KMS-11 (cell line): ENCODE measurements around the gene MYO3A.

ENCODE experiments used
- H2AFZ ChIP-seq: fragments of 200-600 bp; sonication (generic); 2 replicates; pipeline ENCODE4 v1.6.1; 2016; ENCODE audit warnings: antibody characterized with exemption, mixed run types, low read depth
- H3K27ac ChIP-seq: fragments of 200-600 bp; sonication (generic); 2 replicates; pipeline ENCODE4 v1.6.1; 2016; ENCODE audit warnings: mild to moderate bottlenecking, mixed run types
- H3K27me3 ChIP-seq: fragments of 200-600 bp; sonication (generic); 2 replicates; pipeline ENCODE4 v1.6.1; 2017; ENCODE audit warnings: mild to moderate bottlenecking, low read depth, mixed run types, moderate library complexity; ENCODE audit not compliant: insufficient read depth
- H3K36me3 ChIP-seq: fragments of 200-600 bp; sonication (generic); 2 replicates; pipeline ENCODE4 v1.6.1; 2017; ENCODE audit warnings: mild to moderate bottlenecking, mixed run types; ENCODE audit not compliant: insufficient read depth
- H3K4me1 ChIP-seq: fragments of 200-600 bp; sonication (generic); 2 replicates; pipeline ENCODE4 v1.6.1; 2016; ENCODE audit warnings: mild to moderate bottlenecking, low read depth, mixed run types; ENCODE audit not compliant: poor library complexity, severe bottlenecking
- H3K4me2 ChIP-seq: fragments of 200-600 bp; sonication (generic); 2 replicates; pipeline ENCODE4 v1.7.0; 2016; ENCODE audit warnings: mild to moderate bottlenecking, mixed run types
- H3K4me3 ChIP-seq: fragments of 200-600 bp; sonication (generic); IDR thresholded peaks from 2 replicates; pipeline ENCODE4 v1.6.1; 2017; ENCODE audit warnings: low read depth, low read length, mixed read lengths; ENCODE audit not compliant: insufficient read depth
- H3K79me2 ChIP-seq: fragments of 200-600 bp; sonication (generic); 2 replicates; pipeline ENCODE4 v1.6.1; 2016; ENCODE audit warnings: low read depth, mixed run types; ENCODE audit not compliant: insufficient read depth
- H3K9ac ChIP-seq: fragments of 200-600 bp; sonication (generic); 2 replicates; pipeline ENCODE4 v1.6.1; 2016; ENCODE audit warnings: mild to moderate bottlenecking, mixed run types
- H4K20me1 ChIP-seq: fragments of 200-600 bp; sonication (generic); 2 replicates; pipeline ENCODE4 v1.6.1; 2016; ENCODE audit warnings: mild to moderate bottlenecking, mixed run types; ENCODE audit not compliant: insufficient read depth
- CTCF ChIP-seq: fragments of 200-600 bp; sonication (generic); conservative IDR thresholded peaks from 2 replicates; pipeline ENCODE4 v1.6.1; 2017; ENCODE audit warnings: low read depth, mild to moderate bottlenecking, antibody characterized with exemption, low read length, moderate library complexity, mixed read lengths

Gene MYO3A

GRCh38 chr10:26213157-26213800 lies 279.2 kb downstream of the MYO3A start:
- Histone ChIP-seq H3K4me3 (no peak overlapping the region), H3K9ac (no peak overlapping the region), H3K4me2 (no peak overlapping the region), H3K79me2 (no peaks in the 10 kb centered on the region), H3K4me1 (no peaks in the 10 kb centered on the region), H2AFZ (no peak overlapping the region), H3K27ac (no peak overlapping the region), H3K27me3 (no peaks in the 10 kb centered on the region), H3K36me3 (no peaks in the 10 kb centered on the region), H4K20me1 (no peaks in the 10 kb centered on the region)
- no peak for TF ChIP-seq CTCF

DNA sequence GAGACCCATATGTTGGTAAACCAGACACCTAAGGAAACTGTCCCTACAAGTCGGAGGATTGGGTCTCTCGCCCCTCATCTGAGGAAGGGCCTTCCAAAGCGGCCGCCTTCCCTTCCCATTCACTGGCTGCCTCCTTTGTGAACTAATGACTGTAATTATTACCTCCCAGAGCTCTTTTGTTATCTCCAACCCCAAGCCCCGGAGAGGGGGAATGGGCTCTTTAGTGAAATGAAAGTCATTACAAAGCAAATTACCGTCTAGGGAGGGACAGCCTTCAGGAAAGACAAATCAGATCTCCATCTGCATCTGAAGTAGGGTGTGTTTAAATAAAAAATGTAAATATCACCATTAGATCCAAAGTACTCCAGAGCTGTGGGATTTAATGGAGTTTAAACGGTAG lies 280.0 kb downstream of the MYO3A start:
- no peaks in the 10 kb centered on the region for H3K27me3 ChIP-seq
- H3K9ac ChIP-seq: no peak overlapping the region
- no peak overlapping the region for H3K4me2 ChIP-seq

GRCh38 chr10:26214551-26215395 lies 280.7 kb downstream of the MYO3A start:
- Histone ChIP-seq H3K79me2 (no peaks in the 10 kb centered on the region), H3K27ac (no peak overlapping the region), H3K4me3 (no peak overlapping the region), H2AFZ (no peak overlapping the region), H4K20me1 (no peaks in the 10 kb centered on the region), H3K4me2 (no peak overlapping the region), H3K27me3 (no peaks in the 10 kb centered on the region), H3K9ac (no peak overlapping the region), H3K36me3 (no peaks in the 10 kb centered on the region), H3K4me1 (no peaks in the 10 kb centered on the region)
- no peak for TF ChIP-seq CTCF

More for the DNA sequence above, 280.0 kb downstream of the MYO3A start:
- Histone ChIP-seq H3K27ac (no peak overlapping the region), H3K4me1 (no peaks in the 10 kb centered on the region), H2AFZ (no peak overlapping the region), H3K4me3 (no peak overlapping the region), H3K36me3 (no peaks in the 10 kb centered on the region), H3K79me2 (no peaks in the 10 kb centered on the region), H4K20me1 (no peaks in the 10 kb centered on the region)
- TF ChIP-seq CTCF: no peak

DNA sequence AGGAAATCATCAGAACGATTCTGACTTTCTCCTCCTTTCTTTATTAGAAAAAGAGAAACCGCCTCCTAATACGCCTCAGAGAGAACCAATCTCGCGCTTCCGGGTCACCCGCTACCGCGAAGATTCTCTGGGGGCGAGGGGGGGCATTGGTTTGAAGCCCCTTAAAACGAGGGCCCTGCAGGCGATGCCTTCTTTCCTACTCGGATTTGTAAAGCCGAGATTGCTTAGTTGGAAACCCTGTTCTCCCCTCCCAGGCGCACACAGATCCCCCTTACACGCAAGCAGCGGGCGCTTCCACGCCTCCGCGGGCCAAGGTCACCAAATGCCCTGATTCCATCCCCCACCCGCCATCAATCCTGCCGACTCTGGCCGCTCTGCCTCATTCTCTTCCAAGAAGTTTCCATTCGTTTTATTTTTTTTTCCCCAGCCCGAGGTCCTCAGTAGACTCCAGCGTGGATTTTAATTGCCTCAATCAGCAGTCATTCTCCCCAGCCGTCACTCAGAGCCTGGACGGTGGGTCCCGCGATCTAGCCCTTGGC lies 281.4 kb downstream of the MYO3A start:
- H3K36me3 ChIP-seq: no peaks in the 10 kb centered on the region
- H3K4me3 ChIP-seq: no peak overlapping the region
- H2AFZ ChIP-seq: no peak overlapping the region
- TF ChIP-seq CTCF: no peak
- no peaks in the 10 kb centered on the region for H3K27me3 ChIP-seq
- no peak overlapping the region for H3K4me2 ChIP-seq
- no peaks in the 10 kb centered on the region for H3K79me2 ChIP-seq
- no peaks in the 10 kb centered on the region for H3K4me1 ChIP-seq
- no peak overlapping the region for H3K27ac ChIP-seq
- H3K9ac ChIP-seq: no peak overlapping the region
- no peaks in the 10 kb centered on the region for H4K20me1 ChIP-seq
